HG03565 (cell line): ENCODE data around the gene PPFIBP1.
"Not testable (repeated sequence)": the region's sequence is repeated elsewhere in the genome, so short reads cannot be mapped to it uniquely, and the experiment has no call there.

Experiments used
- ATAC-seq: cut with Tn5 transposase; IDR thresholded peaks from one replicate; pipeline ENCODE4 v1.9.1; 2021; ENCODE audit warnings: mild to moderate bottlenecking, moderate library complexity; ENCODE audit not compliant: unreplicated experiment

PPFIBP1 gene

DNA sequence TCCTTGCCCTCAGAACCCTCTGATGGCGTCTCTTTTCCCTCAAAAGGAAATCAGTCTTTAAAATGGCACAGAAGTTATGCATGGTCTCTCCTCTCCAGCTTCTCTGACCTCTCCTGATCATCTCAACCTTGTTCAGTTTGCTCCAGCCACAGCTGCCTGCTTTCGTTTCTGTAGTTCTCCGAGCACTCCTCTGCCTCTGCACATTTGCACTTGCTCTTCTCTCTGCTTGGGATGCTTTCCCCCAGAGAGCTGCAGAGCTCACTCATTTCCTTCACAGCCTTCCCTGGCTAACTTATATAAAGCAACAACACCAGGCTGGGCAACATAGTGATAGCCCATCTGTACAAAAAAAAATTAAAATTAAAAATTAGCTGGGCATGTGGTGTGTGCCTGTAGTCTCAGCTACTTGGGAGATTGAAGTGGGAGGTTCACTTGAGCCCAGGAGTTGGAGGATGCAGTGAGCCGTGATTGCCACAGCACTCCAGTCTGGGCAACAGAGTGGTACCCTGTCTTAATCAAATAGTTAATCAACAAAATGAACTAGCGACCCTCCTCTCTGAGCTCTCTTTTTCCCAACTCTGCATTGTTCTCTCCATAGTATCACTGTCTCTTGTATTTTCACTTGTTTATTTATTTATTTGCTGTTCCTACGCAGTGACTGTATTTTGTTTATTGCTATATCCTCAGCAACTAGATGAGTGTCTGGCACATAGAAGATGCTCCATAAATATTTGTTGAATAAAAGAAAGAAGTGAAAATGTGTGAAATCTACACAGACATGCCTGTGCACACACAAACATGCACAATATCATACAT is 37.7 kb downstream of the PPFIBP1 start:
- no peak for ATAC-seq

DNA sequence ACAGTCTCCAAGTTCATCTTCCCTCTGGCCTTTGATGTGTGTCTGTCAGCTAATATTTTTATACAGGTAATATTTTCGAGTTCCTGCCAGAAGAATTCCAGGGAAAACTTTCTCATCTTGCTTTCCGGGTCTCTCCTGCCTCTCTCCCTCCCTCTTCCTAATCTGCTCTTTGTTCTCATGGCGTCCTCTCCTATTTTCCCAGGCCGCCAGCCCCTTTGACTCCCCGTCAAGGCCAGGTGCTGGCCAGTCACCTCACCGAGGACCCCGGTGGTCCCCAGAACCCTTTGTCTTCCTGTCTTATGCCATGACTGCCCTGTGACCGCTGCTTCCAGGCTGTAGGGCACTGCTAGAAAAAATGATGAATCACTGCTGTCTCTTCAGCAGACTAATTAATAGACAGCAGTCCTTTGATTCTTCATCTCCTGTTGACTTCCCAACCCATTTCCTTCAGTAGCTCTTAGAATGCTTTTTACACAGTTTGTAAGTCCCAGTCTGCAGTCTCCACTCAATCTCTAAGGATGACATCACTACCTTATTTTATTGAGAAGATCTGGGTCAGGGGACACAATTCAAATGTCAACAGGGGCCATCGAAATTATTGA is 40.7 kb downstream of the PPFIBP1 start:
- ATAC-seq: no peak

DNA sequence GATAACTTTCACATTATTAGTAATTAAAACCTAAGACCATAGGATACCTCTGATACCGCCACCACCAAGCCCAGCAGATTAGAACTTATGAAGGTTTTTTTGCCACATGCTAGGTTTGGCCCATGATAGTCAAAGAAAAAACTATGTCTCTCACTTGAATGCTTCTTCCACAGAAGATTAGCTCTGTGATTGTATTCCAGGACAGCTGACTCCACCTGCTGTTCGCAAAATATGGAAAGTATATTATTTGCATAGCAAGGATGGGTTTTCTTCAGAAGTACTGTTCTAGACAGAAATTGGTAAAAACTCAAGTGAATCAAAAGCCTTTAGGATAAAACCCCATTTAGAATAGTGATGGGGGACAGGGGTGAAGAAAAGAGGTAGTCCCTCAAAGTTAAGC is 42.2 kb downstream of the PPFIBP1 start:
- ATAC-seq: no peak

DNA sequence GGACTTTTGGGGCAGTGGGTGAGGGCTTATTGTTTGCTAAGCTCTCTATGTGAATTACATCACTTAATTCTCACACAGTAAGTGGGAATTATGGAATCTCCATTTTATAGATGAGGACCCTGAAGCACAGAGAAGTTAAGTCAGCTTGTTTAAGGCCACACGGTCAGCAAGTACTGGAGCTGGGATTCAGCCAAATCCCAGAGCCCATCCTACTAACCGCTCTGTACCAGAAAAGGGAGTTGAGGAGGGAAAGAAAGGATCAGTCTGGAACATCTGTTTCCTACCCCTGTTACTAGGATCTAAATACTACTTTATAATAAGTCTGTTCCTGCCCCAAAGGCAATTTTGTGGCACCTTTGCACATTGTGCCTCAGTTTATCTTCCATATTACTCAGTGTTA is 42.6 kb downstream of the PPFIBP1 start:
- ATAC-seq: no peak

DNA sequence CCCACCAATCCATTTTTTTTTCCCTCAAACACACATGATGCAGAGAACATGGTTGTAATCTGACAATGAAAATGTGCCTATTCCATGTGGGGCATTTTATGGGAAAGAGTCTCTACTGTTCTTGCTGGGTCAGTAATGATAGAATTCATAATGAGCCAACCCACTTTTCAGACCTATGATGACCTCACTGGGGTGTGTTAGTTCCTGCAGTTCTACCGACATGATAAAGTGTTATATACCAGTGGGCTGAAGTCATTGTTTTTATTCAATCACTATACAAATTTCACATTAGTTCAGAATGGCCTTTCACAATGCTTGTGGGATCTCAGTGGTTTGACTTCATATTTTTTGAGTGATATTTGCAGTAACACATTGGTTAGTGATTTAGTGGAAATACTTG is 47.5 kb downstream of the PPFIBP1 start:
- ATAC-seq: no peak

DNA sequence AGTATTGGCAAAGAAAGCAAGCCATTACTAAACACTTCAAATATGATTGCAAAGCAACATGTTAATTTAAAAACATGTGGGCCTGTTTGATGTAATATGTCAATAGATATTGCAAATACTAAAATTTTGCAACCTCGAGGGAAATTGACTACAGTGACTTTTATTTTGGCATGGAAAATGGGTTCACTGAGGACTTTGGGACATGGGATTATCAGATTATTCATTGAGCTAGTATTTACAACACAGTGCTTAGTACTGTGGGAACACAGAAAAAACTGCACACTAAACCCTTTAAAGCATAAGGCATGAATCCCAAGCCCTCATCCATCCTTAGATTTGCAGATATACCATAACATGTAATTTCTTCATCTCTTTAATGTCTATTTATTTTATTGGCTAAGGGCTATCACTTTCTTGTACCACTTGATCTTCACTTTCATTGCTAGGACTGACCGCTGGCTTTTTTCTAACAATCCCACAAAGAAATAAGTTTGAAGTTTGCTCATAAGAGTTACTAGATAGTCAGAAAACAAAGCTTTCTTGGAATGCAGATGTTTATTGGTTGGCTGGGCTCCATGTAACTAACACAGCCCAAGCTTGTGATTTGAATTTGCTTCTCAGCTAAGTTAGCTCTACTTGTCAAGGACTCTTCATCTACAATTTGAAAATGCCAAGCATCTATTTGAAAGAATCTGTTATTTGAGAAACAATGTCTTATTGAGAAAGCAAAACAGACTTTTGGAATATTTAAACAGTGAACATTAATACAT is 48.7 kb downstream of the PPFIBP1 start:
- ATAC-seq: no peak

DNA sequence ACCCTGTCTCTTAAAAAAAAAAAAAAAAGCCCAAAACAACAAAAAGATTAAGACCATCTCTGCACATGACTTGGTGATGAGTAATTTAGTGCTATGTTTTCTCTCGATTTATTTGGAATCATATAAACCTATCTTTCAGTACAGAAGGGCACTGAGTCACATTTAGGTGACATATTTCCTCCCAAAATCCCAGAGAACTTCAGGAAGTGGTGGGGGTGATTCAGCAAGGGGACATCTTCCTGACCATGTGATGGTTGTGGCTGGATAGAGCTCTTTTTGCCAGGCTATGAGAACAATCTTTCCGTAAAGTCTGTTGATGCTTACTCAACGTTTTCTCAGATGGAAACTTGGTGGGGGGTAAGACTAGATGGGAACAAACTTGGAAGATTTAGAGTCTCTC is 50.0 kb downstream of the PPFIBP1 start:
- no peak for ATAC-seq

DNA sequence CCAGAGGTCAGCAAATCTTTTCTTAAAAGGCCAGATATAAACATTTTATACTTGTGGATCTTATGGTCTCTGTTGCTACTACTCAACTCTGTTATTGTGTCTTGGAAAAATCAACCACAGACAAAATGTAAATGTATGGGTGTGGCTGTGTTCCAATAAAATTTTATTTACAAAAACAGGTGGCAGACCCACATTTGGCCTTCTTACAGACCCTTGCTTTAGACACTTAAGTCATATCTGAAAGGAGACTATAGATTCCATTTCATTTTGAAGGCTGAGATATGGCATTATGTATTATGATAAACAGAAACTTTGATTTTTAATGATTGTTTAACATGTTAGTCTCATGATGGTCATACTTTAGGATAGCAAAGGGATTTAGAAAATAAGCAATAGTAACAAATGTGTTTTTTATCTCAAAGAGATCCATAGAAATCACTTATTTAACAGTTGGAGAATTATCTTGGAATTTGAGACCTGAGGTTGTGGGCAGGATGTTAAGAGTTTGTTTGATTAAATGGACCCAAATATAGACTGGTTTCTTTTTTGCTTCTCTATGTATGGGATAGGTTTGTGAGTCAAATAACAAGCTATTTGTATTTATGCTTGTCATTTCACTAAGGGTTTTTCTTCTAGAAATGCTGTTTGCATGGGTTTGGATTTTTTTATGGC is 51.2 kb downstream of the PPFIBP1 start:
- ATAC-seq: no peak

DNA sequence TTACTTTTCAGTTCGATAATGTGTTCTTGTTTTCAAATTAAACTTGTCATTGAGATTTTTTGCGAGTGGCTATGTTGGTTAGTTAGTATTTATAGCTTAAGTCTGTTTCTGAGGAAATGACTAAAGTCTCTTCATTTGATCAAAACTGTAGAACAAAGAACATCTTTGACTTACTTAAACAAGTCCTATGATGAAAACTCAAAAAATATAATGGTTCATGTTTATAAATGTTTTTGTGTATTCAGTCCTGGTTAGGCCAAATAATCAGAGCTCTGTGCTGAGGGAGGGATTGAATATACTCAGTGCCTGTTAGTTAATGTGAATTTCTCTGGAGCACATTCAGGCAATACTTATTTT is 51.7 kb downstream of the PPFIBP1 start:
- ATAC-seq: no peak

DNA sequence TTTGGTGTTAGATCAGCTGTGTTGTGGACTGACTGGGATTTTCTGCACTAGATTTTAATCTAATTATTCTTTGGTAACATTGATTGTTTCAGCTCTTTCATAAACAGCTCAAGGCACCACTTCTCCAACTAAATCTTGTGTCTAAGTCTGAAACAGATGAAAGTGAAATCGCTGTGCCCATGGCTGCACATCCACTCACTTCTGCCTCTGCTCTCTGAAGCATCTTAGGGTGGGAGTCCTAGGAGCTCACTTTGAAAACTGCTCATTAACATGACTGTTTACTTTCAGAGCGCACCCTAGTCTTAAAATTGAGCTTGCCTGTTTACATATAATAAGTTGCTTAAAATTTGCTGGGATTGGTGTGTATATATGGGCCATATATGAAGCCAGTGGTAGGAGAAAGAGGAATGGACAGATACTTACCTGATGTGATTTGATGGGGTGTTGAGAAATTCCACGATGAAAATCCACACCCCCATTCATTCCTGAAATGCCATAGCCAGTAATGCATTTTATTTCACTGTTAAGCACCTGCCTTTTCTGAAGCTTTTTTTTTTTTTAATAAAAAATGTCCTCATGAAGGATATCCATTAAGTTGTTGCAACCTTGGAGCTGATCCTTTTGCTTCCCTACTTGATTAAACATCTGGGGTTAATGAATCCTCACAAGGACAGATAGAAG is 52.8 kb downstream of the PPFIBP1 start:
- ATAC-seq: no peak

DNA sequence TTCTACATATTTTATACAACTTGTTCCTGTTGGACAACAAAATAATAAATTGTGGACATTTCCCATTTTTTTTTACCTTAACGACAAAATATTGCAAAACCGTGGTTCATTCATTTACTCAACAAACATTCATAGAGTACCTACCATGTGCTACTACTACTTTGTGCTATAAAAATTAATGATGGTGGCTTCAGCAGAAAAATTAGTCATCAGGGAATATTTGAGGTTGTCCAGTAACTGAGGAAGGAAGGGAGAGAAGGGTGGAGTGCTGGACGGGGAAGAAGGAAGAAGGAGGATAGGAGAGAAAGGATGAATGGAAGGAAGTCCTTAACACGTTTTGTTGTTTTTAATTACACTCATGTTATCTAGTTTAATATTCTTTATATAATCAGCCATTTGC is 53.7 kb downstream of the PPFIBP1 start:
- no peak for ATAC-seq

DNA sequence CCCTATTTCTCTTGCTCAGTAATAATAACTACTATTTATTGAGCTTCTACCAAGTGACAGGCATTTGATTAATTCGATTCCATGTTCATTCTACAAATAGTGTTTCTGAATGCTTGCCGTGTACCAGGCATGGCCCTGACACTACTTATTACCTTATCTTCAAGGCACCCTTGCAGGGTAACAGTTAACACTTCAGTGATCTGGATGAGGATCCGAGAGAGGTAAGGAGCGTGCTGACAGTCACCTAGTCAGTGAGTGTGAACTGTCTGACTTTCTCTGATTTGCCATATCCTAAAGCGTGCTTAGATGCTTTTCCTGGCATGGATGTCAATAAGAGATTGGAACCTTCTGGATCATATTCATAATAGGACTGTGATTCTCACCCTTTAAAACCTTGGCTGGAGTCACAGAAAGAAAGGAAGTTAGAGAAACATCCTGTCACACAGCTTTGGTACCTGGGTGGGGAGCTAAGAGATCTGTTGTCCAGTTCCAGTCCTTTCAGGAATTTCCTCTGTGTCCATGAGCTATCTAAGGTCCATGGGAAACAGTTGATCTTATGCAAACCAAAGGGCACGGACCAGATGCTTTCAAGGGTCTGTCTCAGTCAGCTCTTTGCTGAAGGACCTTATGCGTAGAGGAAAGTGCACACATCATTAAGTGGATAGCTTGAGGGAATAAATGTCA is 54.8 kb downstream of the PPFIBP1 start:
- no peak for ATAC-seq

DNA sequence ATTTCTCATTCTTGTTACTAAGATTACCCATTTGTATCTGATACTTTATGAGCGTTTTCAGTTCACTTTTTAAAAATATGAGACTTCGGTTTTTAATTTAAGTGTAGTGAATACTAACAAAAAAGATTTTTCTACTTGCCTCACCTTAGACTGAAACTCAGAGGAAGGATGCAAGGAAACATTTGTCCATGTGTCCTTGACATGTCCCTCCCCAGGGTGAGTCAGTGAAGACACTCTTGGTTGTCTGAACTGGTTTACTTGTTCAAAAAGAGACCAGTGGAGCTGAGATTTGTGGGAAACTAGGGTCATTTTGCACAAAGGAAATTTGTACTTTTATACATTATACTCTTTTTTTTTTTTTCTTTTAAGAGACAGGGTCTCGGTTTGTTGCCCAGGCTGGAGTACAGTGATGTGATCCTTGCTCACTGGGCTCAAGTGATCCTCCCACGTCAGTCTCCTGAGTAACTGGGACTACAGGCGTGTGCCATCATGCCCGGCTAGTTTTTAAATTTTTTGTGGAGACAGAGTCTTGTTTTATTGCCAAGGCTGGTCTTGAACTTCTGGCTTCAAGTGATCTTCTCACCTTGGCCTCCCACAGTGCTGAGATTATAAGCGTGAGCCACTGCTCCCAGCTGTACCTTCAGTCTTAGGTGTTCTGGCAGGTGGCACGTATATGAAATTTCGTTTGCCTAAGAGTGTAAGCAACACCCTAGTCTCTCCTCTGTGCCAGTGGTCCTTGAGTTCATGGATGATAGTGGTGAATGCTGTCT is 56.7 kb downstream of the PPFIBP1 start:
- no peak for ATAC-seq

DNA sequence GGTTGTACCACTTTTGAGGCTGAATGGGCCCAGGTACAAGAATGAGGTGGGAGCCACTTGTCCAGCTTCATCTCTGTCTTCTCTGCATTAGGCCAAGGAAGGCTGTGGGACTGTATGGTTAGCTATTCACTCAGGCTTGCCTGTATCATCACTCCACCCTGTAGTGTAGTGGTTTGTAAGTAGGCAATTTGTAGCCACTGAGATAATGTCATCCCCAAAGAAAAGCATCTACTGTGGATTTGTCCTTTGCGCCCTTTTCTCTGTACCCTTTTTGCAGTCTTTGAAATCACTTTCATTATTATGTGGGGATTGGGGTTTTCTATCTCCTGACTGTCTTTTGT is 57.3 kb downstream of the PPFIBP1 start:
- not testable (repeated sequence) for ATAC-seq

DNA sequence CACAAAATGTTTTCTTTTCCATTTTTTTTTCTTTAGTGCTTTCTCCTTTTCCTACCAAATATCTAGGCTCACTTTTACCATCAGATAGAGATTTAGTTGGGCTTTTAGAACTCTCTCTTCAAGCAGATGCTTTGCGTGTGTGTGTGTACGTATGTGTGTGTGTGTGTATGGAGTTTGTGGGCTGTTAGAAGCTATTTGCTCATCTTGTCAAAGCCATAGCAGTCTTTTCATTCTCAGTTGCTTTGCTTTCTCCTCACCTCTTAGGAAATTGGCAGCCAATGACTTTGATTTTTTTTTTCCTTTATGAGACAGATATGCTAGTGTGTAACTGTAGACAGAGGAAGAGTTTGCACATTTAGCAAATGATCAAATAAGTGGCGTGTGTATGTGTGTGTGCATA is 57.8 kb downstream of the PPFIBP1 start:
- not testable (repeated sequence) for ATAC-seq

DNA sequence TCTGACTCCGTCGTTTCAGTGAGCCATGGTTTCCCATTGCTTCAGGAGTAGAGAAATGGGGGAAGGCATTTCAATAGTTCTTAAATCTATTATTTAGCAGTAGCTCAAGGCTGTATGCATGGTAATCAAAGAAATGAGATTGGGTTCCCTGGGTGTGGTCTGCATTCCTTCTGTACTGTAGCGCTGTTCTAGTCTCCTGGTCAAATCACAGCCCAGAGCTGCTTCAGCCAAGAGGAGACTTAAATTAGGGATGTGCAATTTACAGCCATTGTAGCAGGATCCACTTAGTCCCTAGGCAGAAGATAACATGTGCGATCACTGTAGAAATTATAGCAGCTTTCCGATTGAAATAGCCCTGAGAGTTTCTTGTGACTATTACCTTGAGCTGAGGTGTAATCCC is 58.4 kb downstream of the PPFIBP1 start:
- not testable (repeated sequence) for ATAC-seq

DNA sequence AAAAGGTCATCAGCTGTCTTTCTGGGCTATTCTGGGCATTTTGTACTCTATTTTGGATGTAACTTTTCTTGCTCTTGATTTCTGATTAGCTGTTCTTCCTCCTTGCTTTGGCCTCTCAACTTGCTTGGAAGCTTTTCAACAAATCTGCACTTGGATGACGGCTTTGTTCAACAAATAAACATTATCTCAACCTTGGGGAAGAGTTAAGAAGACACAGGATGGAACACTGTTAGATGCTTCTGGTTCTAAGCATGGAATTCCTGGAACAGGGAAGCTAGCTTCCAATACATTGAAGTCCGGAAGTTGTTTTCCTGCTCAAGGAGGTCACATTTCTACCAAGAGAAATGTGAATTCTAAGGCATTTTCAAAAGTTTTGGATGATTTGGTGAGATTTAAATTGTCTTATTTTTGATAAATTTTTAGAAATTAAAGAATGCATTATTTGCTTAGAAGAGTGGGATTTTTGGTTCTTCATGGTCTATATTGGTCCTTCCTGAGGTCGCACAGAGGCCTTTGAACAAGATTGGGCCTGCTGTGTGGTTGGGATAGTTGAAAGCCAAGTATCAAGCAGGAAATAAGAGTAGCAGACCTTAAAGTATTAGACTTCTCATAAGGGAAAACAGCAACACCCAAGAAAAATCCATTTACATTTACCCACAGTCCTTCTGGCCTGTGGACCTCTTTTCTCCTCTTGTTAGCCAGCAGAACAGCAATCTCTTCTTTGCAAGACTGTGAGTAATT is 59.2 kb downstream of the PPFIBP1 start:
- no peak for ATAC-seq

DNA sequence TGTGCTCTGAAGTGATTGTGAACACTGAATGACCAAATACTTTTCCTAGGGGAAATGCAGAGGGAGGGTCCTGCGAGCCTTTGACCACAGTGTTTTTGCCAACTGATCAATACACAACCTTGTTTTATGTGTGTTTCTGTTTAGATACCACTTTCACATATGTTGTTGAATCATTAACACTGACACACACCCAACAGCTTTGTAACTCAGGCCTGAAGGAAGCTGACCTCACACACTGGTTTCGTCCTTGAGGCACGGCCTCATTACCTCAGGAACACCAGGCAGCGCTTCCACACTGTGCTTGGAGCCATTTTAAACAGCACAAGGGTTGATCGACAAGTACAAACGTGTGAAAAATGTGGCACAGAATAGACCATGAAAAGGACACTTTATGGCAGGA is 60.0 kb downstream of the PPFIBP1 start:
- no peak for ATAC-seq

DNA sequence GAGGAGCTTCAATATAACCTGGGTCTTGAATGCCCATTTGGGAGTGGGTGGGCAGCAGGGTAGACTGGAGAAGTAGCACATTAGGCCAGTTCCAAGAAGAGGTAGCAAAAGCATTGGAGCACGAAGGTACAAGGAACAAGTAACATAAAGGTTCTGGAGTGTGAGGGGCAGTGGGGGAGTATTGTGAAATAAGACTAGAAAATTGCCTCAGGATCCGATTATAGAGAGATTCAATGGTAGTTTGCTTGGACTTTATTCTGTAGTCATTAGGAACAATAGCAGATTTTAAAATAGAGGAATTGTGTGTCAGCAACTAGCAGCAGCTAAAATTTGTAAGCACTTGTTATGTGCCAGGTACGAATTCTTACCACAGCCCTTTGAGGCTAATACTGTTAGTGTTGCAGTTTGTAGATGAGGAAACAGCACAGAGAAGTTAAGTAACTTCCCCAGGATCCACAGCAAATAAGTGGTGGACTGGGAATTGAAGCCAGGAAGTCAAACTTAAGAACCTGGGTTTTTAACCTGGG is 61.8 kb downstream of the PPFIBP1 start:
- ATAC-seq: no peak
